Right forelimb (tissue), 1 donor: Measurements from ENCODE around the gene HEATR3.

ENCODE experiments used
- DNase-seq: peaks from one replicate; pipeline ENCODE4 v3.0.0-alpha.2; 2018

HEATR3 gene, protein sequence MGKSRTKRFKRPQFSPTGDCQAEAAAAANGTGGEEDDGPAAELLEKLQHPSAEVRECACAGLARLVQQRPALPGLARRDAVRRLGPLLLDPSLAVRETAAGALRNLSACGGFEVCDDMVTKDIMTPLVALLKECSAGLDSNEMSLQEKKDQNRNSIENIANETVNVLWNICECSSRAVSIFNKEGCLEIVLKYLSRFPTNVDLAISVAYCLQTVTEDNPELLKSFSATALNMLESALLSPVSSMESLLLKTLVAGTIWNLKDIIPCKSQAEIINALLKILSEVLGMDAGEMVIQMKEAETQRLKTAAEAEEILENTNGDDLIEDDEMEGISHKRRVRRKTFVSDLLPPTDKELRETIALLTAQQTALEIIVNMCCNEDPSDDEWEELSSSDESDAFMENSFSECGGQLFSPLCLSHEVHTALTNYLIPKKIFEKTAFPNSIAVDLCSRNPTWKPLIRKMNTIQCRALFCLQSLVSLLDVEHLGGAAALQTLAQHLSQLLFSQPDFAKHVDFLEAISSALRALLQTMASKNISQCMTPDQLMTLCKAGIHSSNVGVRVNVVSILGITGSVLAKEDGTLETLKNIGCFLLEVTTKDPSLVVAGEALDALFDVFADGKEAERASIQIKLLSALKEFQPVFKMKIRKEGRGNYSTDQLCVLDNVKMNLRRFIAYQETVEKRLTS

DNA sequence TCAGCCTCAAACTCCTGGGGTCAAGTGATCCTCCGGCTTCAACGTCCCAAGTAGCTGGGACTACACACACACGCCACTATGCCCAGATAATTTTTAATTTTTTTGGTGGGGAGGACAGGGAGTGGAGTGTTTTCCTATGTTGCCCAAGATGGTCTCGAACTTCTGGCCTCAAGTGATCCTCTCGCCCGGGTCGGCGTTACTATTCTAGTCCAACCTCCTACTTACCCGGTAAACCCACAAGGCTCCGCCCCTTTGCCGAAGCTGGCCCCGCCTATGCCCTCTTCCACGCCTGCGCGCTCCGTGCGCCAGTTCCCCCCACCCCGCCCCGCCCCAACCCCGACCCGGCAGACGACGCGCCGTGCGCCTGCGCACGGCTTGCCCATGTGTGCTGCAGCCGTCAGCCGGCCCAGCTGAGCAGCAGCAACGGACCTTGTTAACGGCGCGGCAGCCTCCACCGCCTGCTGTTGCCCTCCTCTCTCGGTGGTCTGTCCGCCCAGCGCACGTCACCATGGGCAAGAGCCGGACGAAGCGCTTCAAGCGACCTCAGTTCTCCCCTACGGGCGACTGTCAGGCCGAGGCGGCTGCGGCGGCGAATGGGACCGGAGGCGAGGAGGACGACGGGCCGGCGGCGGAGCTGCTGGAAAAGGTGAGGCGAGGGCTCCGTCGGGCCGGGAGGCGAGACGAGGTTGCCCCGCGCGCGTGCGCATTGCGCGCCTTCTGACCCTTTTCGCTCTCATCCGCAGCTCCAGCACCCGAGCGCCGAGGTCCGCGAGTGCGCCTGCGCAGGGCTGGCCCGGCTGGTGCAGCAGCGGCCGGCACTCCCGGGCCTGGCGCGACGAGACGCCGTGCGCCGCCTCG is at the start of gene HEATR3:
HEATR3 (plus strand) TSS at position 347 of the 858 bp plus-strand sequence; CDS start at position 509, 162 bp downstream.
- peak; percentile 97 for DNase-seq

DNA sequence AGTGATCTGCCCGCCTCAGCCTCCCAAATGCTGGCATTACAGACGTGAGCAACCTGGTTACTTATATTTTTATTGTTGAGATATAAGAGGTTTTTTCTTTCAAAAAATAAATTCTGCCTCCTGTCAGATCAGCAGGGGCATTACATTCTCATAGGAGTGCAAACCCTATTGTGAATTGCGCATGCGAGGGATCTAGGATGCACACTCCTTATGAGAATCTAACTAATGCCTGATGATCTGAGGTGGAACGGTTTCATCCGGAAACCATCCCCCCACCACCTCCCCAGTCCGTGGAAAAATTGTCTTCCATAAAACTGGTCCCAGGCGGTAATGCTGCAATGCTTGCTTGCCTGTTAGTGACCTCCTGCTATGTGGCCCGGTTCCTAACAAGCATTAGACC is 48.2 kb upstream of the HEATR3 start:
- no peak for DNase-seq

DNA sequence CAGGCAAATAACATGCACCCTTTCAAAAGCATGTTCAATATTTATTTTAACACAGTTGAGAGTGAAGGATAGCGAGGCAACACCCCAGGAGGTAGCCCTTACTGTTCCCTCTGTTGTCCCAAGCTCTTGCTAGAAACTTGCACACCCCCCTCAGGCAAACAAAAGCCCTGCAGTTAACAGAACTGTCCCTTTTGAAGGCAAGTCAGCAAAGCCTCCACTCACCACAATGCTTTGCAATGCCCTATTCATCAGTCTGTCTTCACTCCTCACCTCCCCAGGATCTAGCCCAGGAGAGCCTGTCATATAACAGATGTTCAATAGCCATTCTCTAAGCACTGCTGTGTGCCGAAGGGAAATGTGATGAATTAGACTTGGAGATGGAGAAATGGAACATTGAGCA is 44.2 kb upstream of the HEATR3 start:
- no peak for DNase-seq

DNA sequence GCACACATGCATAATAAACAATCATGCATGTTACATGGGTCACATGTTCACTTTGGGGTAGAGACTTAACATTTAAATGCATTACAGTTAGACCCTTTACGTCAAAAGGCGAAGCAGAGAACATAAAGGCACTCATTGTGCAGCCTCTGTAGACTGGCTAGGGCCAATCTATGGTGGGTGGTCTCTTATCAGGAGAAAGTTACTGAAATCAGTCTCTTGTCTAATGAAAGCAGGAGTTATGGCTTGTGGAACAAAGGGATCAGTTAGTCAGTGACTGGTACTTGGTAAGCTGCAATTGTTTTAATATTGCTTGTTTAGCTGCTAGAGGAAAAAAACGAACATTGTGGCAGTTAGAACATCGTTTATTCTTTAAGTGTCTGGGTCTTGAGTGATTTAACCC is 42.1 kb upstream of the HEATR3 start:
- no peak for DNase-seq

DNA sequence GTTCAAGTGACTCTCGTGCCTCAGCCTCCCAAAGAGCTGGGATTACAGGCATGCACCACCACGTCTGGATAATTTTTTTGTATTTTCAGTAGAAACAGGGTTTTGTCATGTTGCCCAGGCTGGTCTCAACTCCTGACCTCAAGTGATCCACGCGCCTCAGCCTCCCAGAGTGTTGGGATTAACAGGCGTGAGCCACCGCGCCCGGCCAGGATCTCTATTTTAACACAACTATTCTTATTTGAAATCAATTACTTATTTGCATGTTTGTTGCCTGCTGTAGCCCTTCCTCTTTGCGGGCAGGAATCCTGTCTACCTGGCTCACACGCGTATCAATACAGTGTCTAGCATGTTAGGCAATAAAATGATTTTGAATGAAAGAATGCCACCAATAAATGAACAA is 41.6 kb upstream of the HEATR3 start:
- no peak for DNase-seq

DNA sequence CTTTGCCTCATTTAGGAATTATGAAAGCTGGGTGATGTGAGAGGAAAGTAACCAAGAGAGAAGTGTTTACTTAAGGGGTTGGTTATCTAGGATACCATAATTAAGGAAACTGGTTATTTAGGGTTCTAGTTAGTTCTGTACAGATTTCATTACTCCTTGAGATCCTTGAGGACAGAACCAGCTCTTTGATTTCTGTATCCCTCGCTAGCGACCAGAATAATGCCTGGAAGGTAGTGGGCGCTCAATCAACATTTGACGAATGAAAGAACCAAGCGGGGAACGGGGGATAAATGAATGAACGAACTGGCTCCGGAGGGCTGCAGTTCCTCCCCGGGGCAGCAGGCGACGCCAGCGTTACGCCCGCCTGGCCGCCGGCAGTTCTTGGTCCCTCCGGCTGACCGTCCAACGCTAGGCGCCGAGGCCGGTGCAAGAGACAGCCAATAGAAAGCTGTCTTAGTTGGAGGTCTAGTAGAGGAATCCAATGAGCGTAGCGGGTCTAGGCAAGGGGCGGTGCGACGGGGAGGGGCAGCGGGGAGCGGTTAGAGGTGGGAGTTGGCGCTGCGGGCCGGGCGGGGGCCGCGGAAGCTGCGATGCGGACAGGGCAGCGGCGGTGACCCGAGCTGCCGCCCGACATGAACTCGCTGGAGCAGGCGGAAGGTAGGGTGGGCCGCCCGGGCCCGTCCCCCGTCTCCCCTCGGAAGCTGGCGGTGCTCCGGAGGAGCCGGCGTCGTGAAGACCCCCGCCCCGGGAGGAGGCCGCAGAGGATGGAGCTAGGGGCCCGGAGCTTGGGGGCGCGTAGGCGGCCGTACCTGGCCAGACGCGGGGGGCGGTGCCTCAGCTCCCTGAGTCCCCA is 40.9 kb upstream of the HEATR3 start, which contains the start of gene CNEP1R1:
CNEP1R1 (plus strand) TSS at position 542 of the 853 bp plus-strand sequence; CDS start at position 633, 91 bp downstream.
- peak; percentile 99 for DNase-seq

DNA sequence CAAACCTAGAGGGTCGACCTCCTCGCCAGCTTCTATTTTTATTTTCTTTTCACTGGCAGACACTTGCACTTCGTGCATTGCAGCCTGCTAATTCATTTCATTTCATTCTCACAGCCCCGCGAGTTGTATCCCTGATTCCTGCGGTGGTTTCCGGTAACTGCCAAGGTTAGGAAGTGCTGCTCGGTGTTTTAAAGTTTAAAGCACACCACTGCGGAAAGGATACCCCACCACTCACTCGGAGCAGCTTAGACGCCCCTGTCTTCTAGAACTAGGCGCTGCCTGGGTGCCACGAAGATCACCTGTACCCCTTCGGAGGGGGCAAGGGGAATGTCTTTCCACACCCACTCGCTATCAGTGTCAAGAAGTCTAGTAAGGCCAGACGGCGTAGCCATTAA is 40.2 kb upstream of the HEATR3 start:
- no peak for DNase-seq

DNA sequence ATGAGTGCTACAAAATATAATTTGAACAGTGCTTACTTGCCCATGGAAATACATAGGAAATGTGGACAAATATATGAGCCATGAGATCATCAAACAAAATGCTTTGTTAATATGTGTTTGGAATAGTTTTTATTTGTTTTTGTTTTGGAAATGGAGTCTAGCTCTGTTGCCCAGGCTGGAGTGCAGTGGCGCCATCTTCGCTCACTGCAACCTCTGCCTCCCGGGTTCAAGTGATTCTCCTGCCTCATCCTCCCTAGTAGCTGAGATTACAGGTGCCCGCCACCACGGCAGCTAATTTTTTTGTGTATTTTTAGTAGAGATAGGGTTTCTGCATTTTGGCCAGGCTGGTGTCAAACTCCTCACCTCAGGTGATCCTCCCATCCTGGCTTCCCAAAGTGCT is 37.9 kb upstream of the HEATR3 start:
- no peak for DNase-seq

DNA sequence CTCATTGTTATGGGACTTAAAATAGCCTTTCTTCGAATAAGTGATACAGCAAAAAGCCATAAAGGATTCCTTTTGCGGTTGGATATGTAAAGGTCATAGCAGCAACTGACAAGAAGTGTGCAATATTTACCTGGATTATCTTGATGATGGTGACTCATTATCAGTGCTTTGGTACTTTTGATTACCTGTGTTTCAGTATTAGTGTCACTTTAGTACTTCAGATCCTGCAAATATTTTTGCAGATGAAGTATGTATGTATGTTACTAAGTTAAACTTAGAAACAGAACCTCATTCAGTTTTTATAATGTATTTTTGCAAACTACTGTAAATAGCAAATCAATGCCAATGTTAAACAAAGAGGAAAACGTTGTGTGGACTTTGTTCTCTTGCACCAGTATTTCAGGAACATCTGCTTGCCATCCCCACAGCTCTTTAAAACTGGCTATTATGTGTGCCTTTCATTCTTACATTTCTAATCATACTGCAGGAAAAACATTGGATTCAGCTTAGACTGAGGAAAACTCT is 30.2 kb upstream of the HEATR3 start:
- DNase-seq, result no peak

DNA sequence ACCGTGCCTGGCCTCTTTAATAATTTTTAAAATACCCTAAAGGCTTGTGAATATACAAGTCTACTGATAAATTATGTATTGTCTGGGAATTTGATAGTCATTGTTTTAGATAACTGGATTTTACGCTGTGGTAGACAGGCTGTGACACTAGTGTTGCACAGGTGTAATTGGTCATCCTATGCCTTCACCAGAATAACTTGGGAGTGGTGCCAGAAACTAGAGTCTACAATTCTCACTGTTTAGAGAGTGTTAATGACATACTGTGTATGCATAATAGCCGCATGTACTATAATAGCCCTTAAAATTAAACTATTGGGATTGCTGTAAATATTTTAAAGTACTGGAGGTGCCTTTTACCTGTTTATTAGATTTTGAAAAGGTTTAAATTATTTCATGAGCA is 29.3 kb upstream of the HEATR3 start:
- no peak for DNase-seq

DNA sequence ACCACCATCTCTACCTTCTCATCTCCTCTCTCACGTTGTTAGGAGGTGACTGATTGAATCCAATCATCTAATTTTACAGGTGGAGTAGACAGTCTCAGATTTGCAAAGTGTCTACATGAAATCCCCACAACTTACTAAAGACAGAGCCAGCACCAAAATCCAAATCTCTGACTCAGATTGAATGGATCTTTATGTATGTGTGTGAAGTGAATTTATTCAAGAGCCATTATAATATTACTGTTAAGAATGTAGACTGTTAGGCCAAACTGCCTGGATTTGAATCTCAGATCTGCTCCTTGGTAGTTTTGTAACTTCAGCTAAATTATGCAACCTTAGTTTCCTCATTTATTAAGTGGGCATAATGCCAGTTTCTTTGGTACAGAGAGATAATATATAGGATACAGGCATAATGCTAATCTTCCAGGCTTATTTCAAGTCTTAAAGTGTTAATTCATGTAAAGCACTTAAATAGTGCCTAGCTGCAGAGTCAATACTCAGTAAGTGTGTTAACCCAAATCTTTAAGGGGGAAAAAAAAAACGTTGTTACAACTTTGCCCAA is 28.0 kb upstream of the HEATR3 start:
- DNase-seq, result no peak

DNA sequence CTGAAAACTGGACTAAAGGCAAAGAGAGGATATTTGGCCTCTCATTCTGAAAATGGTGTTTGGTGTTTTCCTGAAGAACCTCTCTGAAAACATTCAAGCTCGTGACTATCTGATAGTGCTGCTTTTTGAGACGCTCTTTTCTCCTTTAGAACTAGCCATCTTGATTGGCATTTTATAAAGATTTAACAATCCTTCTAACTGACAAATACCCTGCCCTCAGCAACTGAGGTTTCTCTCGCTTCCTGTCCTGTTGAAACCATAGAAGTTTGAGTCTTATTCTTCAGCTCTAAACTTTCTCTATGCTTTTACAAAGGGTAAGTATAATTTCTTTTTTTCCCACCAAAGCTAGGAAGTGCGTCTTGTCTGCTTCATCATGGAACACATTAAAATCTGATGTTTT is 27.5 kb upstream of the HEATR3 start:
- DNase-seq, result no peak

DNA sequence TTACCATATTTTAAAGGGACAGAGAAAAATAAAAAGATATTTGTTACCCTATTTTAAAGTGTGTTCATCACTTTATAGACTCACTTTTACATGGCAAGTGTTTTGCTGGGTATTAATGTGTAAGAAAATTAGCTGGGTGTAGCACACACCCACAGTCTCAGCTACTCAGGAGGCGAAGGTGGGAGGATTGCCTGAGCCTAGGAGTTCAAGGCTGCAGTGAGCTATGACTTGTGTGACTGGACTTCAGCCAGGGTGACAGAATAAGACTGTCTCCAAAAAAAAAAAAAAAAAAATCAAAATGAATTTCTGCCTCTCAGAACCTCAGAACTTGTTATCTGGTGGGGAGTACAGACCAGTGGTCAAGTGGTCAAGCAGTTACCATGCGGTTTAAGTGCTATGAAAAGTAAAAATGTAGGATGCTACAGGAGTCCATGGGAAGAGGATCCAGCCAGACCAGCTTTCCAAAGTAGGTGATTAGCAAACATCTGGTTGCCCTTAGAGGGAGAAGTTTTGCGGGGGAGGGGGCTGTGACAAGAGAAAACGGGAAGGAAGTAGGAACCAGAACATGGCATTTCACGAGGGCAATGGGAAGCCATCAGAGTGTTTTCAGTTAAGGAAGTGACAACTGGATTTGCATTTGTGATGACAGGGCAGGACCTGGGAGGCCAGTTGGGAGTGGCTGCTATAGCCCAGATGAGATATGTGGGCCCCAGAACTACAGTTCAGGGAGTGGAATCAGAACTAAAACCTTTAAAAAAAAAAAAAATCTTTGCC is 26.8 kb upstream of the HEATR3 start:
- DNase-seq, result no peak

DNA sequence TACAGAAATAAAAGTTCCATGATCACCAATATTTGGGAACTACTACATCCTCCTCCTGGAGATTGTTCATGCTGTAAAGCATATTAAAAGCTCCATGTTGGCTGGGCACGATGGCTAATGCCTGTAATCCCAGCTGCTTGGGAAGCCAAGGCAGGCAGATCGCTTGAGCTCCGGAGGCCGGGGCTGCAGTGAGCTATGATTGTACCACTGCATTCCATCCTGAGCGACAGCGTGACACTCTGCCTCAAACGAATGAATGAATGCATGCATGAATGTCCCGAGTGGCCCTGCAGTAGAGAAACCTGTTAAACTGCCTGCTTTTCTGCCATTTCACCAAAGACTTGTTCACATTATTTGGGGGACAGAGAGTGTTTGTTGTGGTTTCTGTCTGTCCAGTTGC is 25.8 kb upstream of the HEATR3 start:
- no peak for DNase-seq

DNA sequence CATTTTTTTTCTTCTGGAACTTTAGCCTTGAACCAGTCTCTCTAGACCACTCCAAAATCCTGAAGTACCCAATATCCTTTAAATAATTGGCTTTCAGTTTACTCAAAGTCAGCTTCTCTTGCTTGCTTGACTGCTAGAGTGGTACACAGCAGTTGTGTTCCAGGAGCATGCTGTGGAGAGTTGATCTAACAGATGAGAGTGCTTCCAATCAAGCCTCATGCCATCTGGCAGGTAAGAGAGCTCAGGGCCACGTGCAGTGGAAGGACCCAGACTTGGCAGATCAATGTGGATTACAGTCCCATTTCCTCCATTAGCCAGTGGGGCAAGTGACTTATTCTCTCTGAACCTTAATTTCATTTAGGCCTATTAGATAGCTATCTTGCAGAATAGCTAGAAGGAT is 25.1 kb upstream of the HEATR3 start:
- no peak for DNase-seq

DNA sequence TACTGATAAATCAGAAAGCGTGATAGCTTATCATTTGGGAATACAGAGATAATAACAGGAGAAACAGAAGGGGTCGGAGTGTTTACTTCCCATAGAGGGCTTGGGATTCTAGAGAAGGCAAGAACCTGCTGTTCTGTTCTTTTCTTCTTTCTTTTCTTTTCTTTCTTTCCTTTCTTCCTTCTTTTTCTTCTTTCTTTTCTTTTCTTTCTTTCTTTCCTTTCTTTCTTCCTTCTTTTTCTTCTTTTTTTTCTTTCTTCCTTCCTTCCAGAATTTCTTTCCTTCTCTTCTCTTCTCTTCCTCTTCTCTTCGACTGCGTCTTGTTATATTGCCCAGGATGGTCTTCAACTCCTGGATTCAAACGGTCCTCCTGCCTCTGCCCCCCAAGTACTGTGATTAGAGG is 22.4 kb upstream of the HEATR3 start:
- no peak for DNase-seq

DNA sequence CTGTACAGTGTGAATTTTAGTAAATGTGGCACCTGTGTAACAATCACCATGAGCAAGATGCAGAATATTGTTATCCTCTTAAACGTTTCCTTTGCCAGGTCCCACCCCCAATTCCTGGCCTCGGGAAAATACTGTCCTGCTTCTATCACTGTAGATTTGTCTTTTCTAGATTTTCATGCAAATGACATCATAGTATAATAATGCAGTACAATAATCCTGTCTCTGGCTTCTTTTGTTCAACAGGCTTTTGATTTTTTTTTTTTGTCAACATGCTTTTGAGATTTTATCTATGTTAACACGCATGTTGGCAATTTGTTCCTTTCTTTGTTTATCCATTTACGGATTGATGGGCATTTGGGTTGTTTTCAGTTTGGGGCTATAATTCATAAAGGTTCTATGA is 20.4 kb upstream of the HEATR3 start:
- DNase-seq, result no peak

DNA sequence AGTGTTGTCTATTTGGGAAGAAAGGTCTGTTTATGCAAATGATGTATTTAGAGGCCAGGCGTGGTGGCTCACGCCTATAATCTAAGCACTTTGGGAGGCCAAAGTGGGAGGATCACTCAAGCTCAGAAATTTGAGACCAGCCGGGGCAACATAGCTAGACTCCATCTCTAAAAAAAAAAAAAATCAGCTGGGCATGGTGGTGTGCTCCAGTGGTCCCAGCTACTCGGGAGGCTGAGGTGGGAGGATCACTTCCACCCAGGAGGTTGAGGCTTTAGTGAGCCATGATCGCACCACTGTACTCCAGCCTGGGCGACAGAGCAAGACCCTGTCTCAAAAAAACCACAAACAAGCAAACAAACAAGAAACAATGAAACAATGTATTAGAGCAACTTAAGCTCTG is 18.9 kb upstream of the HEATR3 start:
- no peak for DNase-seq

DNA sequence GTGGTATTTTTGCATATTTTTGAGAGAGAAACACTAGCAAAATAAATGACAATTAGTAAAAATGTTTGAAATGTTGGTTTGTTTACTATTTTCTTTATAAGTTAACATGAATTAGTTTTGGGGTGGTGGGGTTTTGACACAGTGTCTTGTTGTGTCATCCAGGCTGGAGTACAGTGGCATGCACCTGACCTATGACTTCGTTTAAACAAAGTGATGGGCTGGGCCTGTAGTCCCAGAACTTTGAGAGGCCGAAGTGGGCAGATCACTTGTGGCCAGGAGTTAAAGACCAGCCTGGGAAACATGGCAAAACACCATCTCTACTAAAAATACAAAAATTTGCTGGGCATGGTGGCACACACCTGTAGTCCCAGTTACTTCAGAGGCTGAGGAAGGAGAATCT is 17.9 kb upstream of the HEATR3 start:
- DNase-seq, result no peak

DNA sequence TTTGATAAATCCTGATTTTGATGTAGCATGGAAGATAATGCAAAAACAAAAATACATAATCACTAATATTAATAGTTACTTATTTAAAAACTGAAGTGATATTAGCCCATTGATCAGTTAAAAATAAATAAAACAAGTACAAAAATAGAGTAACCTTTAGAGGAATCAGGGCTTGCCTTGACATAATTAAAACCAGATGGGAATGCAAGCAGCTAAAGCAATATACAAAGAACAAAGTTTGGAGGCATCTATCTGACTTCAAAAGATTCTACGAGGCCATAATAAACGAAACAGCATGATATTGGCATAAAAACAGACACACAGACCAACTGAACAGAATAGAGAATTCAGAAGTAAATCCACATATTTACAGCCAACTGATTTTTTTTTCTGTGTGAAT is 15.0 kb upstream of the HEATR3 start:
- no peak for DNase-seq

DNA sequence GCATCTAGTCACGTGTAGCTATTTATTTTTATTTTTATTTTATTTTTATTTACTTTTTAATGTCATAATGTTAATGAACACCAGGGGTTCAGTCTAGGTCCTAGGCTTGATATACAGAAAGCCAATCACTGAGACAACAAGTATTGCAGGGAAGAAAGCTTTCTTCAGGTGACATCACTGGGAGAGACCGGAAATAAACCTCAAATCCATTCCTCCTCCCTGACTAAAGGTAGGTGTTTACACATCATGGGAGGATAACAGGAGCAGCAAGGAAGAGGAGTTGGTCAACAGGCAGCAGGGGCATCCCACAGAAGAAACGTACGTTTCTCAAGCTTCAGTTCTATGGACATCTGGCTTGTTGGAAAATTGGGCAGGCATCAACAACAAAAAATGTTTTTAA is 9.5 kb upstream of the HEATR3 start:
- no peak for DNase-seq
